Sigmoid colon (tissue), 4 donors: Measurements from ENCODE around the gene DZANK1.

Experiments
- POLR2AphosphoS5 ChIP-seq, 4 donors: sonication (generic); formaldehyde crosslinking; IDR thresholded peaks; one replicate each; pipeline ENCODE4 v1.6.1; 2017; ENCODE audit warnings: antibody characterized with exemption in 4 of 4
- TF ChIP-seq, protein P1 (sequence below), 4 experiments: fragments of 450-650 bp in 3 of 4; fragments of 200-600 bp in 1 of 4; IDR thresholded peaks; one replicate each; pipeline ENCODE4 v1.5.1; 2016 to 2019; ENCODE audit warnings: antibody characterized with exemption in 4 of 4, mild to moderate bottlenecking in 3 of 4, moderate library complexity in 2 of 4

DNA sequence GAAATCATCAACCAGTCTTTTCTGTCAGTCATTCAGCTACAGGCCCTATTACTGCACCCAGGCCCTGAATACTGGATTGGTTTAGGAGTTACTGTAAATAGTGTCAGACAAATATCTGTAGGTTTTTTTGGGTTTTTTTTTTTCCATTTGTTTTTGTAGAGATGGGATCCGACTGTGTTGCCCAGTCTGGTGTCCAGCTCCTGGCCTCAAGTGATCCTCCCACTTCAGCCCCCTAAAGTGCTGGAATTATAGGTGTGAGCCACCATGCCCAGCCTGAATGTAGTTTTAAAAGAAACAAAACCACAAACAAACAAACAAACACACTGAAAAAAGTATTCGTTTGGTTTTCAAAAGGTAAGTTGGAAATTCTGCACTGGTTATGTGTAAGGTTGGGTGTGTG is 39.6 kb downstream of the DZANK1 start:
- TF ChIP-seq, protein P1, sequence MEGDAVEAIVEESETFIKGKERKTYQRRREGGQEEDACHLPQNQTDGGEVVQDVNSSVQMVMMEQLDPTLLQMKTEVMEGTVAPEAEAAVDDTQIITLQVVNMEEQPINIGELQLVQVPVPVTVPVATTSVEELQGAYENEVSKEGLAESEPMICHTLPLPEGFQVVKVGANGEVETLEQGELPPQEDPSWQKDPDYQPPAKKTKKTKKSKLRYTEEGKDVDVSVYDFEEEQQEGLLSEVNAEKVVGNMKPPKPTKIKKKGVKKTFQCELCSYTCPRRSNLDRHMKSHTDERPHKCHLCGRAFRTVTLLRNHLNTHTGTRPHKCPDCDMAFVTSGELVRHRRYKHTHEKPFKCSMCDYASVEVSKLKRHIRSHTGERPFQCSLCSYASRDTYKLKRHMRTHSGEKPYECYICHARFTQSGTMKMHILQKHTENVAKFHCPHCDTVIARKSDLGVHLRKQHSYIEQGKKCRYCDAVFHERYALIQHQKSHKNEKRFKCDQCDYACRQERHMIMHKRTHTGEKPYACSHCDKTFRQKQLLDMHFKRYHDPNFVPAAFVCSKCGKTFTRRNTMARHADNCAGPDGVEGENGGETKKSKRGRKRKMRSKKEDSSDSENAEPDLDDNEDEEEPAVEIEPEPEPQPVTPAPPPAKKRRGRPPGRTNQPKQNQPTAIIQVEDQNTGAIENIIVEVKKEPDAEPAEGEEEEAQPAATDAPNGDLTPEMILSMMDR (IDR thresholded peaks at IDR 0.05) = no peak
- TF ChIP-seq POLR2AphosphoS5 (IDR thresholded peaks at IDR 0.05) = no peak
